Urothelium cell line (cell line): ENCODE data around the gene TNS3.

Source experiments
- DNase-seq: peaks from one replicate; pipeline ENCODE4 v3.0.0; 2011; ENCODE audit warnings: low spot score, mixed read lengths
- FAIRE-seq: peaks from 2 replicates; lab custom pipeline; 2011; peaks lifted over from hg19 to GRCh38; lab: Jason Lieb, UNC

The TNS3 gene

DNA sequence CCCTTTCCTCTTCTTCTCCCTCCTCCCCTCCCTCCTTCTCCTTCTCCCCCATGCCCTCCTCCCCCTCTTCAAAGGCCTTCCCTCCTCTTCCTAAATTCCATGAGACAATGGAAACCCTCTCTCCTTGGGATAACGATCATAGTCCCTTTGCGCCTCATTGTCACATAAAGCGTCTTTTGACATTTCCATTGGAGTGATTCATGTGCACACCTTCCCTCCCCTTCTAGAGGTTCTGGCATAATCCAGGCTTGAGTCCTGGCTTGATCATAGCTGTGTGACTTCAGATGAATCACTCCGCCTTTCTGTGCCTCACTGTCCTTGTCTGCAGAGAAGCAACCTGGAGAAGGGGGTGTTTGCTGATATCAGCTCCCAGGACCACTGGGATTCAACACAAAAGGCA, 204.2 kb downstream of the TNS3 start:
- no peak for DNase-seq
- FAIRE-seq: peak; percentile 42

- DNase-seq (no peak), FAIRE-seq (no peak)
Measured at GRCh38 chr7:47376991-47377616, 204.8 kb downstream of the TNS3 start.

DNA sequence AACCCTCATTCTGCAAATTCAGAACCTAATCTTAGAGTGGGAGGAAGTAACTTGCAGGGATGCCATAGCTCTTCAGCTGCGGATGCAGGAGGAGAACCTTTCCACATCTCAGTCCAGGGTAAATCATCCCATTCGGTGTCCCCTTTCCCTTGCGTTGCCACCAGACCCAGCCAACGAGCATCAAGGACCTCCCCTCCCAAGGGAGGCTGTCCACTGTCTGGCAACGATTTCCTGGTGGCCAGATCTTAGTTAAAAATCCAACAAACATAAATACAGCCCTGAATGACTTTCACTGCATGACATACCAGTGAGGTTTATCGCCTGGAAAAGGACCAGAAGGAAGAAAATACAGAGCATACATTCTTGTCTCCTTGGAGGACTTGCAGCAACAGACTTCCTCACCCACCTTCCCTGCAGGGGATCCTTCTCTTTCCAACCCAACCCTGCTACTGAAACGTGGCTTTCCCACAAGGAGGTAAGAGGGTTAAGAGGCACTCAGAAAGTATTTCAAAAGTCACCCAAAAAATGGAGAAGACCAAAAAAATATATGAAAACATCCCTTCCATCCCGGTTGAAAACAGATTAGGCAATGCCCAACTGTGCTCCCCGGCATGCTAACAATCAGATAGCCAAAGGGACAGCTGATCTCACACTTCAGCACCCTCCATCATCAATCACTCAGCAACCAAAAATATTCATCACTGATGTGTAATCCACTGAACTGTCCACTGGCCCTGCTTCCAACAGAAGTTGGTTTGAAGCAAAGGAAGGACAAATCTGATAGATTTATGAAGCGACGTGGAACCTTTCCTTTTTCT, 206.6 kb downstream of the TNS3 start:
- FAIRE-seq (peak; percentile 61), DNase-seq (no peak)

DNA sequence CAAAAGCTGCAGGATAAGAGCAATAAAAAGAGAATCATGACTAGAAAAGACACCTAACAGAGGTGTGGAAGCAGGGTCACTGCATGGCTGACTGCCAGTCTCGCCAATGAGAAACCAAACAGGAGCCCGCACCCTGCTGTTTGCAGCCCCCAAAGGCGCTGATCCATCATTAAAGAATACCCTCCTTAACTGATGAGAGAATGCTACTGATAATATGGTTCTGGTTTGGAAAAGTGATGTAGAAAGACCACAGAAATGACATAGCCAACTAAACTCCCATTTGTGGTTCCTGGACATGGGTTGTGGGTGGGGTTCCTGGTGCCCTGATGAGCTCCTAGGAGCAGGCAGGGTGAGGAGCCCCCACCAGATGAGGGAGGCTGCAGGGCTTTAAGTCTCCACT, 207.4 kb downstream of the TNS3 start:
- DNase-seq: no peak
- no peak for FAIRE-seq

GRCh38 chr7:47373871-47374451, 207.9 kb downstream of the TNS3 start:
- FAIRE-seq: no peak
- DNase-seq: no peak

DNA sequence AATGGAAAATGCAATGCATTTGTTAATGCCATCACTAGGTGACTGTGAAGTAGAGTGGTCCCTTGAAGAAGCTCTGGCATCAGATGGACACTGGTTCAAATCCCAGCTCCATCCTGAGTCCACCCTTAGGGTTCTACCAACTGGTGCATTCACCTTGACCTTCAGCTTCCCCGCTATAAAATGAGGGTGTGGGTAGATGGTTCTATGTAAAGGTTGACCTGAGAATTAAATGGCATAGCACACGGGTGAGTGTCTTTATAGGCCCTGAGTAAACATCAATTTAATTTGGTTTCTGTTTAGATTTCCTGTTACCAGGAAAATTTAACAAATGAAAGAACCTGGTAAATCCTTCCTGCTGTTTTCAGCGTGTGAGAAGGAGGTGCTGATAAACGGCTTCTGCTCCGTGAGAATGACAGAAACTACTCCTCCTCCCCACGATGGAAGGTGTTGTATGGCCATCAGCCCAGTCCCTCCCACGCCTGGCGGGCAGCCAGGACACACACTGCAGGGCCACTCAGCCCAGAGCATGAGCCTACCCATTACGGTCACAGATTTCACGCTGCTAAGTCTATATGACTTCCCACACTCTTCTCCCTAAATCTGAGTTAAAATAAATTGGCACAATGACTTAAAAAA, 210.1 kb downstream of the TNS3 start:
- DNase-seq: peak; percentile 88
- peak; percentile 96 for FAIRE-seq

DNA sequence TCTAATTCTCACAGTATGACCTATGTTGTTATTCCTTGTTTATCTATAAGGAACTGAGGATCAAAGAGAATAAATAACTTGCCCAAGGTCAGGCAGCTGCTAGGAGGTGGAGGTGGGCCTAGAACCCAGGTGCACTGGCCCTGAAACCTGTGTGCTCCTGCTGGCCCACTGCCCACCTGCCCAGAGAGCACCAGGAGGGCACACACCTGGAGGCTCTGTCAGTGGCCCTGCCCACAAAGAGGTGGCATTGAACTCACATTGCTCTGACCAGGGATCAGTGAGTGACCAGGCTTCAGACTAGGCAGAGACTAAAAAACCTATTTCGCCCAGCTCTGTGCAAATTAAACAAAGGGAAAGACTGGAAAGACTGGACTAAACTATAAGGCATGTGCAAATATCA, 210.6 kb downstream of the TNS3 start:
- FAIRE-seq (no peak), DNase-seq (no peak)

- no peak for DNase-seq
- FAIRE-seq: no peak
Measured at GRCh38 chr7:47370461-47371042, 211.4 kb downstream of the TNS3 start.

DNA sequence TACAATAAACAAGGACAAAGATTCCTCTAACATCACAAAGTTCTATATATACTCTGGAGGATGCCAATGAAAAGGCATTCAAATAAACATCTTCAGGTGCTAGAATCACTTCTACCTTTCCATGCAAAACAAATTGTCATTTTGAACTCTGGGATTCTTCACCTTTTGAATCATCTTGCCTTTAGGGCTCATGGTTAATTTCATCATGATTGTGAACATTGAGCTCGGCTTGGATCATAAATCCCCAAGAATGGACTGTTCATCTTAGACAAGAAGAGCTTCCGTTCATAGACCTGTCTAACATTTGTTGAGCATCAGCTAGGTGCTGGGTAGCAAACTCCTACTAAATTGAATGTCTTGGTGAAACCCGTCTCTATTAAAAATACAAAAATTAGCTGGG, 212.2 kb downstream of the TNS3 start:
- DNase-seq: no peak
- FAIRE-seq: no peak

GRCh38 chr7:47368190-47368812, 213.6 kb downstream of the TNS3 start:
- DNase-seq (no peak), FAIRE-seq (peak; percentile 9)

DNA sequence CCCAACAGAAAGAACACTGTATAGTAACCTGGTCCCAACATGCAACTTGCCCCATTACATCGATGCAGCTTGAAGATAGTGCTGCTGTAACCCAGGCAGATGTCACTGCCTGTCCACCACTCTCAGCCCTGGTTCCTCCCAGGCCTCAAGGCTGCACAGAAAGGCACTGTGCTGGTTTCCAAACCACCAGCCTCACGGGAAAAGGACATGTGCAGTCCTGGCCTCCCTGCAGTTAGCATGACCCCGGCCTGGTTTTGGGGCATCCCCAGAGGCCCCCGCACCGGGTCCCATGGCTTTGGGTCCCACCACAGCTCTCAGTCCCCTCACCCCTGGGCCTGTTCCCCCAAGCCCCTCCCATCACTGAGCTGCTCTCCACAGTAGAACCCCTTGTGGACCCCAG, 214.5 kb downstream of the TNS3 start:
- FAIRE-seq (no peak), DNase-seq (no peak)

GRCh38 chr7:47366960-47367359, 215.0 kb downstream of the TNS3 start:
- DNase-seq (no peak), FAIRE-seq (no peak)

- FAIRE-seq (peak; percentile 42), DNase-seq (no peak)
Measured at GRCh38 chr7:47366211-47366610, 215.7 kb downstream of the TNS3 start.

GRCh38 chr7:47362984-47363383, 218.9 kb downstream of the TNS3 start:
- DNase-seq: no peak
- FAIRE-seq: peak; percentile 100

GRCh38 chr7:47361746-47362215, 220.1 kb downstream of the TNS3 start:
- FAIRE-seq (peak; percentile 83), DNase-seq (peak; percentile 89)

DNA sequence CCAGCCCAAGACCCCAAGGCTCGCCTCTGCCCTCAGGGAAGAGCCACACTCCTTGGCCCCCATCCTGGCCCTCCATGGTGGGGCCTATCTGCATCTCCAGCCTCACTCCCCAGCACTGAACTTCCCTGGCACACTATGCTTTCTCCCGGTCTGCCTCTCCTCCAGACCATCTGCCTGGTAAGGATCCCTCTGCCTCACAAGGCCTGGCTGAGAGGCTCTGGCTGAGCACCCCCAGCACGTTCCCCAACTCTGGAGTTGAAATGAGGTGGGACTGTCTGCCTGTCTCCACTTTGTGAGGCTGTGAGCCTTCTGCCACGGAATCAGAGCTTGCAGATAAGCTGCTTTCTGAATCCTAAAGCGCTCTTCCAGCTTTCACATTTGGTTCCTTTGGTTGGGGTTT, 220.7 kb downstream of the TNS3 start:
- peak; percentile 40 for DNase-seq
- FAIRE-seq: no peak

GRCh38 chr7:47360301-47360900, 221.5 kb downstream of the TNS3 start:
- DNase-seq (no peak), FAIRE-seq (no peak)

- DNase-seq (no peak), FAIRE-seq (peak; percentile 89)
Measured at GRCh38 chr7:47358944-47359588, 222.8 kb downstream of the TNS3 start.

- DNase-seq (no peak), FAIRE-seq (peak; percentile 23)
Measured at GRCh38 chr7:47358357-47358756, 223.6 kb downstream of the TNS3 start.

DNA sequence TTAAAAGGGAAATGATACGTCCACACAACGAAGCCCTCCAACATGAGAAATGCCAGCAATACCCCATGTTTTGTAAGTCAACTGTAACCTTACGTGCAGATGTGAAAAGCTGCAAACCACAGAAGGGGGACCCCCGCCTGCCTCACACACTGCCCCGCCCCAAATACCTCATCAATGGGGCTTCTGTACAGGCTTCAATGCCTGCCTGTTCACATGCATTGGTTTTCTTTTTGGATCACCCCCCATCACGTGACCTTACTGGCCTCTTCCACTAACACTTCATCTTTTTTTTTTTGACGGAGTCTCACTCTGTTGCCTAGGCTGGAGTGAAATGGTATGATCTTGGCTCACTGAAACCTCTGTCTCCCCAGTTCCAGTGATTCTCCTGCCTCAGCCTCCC, 224.0 kb downstream of the TNS3 start:
- peak; percentile 35 for FAIRE-seq
- no peak for DNase-seq
